IPS DF 4.7 (cell line): ENCODE measurements around the gene GRIN2A.

Experiments used
- DNase-seq: peaks from one replicate; pipeline ENCODE4 v3.0.0-alpha.2; 2013; ENCODE audit warnings: low spot score; ENCODE audit errors: extremely low read depth

The GRIN2A gene

GRCh38 chr16:9862327-9862726, 319.9 kb downstream of the GRIN2A start:
- DNase-seq: no peak

GRCh38 chr16:9860876-9861275, 321.4 kb downstream of the GRIN2A start:
- no peak for DNase-seq

- no peak for DNase-seq
Measured at GRCh38 chr16:9859701-9860327, 322.4 kb downstream of the GRIN2A start.

- no peak for DNase-seq
Measured at GRCh38 chr16:9854675-9855074, 327.6 kb downstream of the GRIN2A start.

GRCh38 chr16:9852003-9852402, 330.2 kb downstream of the GRIN2A start:
- no peak for DNase-seq

GRCh38 chr16:9850817-9851216, 331.4 kb downstream of the GRIN2A start:
- DNase-seq: no peak

GRCh38 chr16:9849697-9850245, 332.5 kb downstream of the GRIN2A start:
- DNase-seq: no peak

- no peak for DNase-seq
Measured at GRCh38 chr16:9847146-9847545, 335.1 kb downstream of the GRIN2A start.

GRCh38 chr16:9846362-9847099, 335.7 kb downstream of the GRIN2A start:
- DNase-seq: no peak

GRCh38 chr16:9845661-9846361, 336.4 kb downstream of the GRIN2A start:
- no peak for DNase-seq

GRCh38 chr16:9844361-9844760, 337.9 kb downstream of the GRIN2A start:
- DNase-seq: no peak

- no peak for DNase-seq
Measured at GRCh38 chr16:9843424-9844018, 338.7 kb downstream of the GRIN2A start.

- no peak for DNase-seq
Measured at GRCh38 chr16:9840761-9841665, 341.2 kb downstream of the GRIN2A start.

GRCh38 chr16:9837481-9837880, 344.7 kb downstream of the GRIN2A start:
- DNase-seq: no peak

- DNase-seq: no peak
Measured at GRCh38 chr16:9836118-9836736, 346.0 kb downstream of the GRIN2A start.

- DNase-seq: no peak
Measured at GRCh38 chr16:9827062-9827752, 355.0 kb downstream of the GRIN2A start.

GRCh38 chr16:9826656-9827055, 355.6 kb downstream of the GRIN2A start:
- DNase-seq: no peak

- no peak for DNase-seq
Measured at GRCh38 chr16:9824200-9825068, 357.8 kb downstream of the GRIN2A start.

GRCh38 chr16:9823510-9823909, 358.7 kb downstream of the GRIN2A start:
- DNase-seq: no peak
